ENCODE measurements around the gene NRCAM. TPM values are rescaled to one million over a fixed set of nuclear protein-coding genes. Genes with fewer than 3 reads are reported as not detected.

Gene NRCAM
- total and polyA plus RNA-seq, 2 of the 13 experiments (the other 11 are each of a cell fraction or from before 2014, with no cell fraction given) = 0.31 to 0.33 TPM

GRCh38 chr7:108143658-108144420 is 312.4 kb downstream of the NRCAM start:
- Histone ChIP-seq H3K27ac (ENCODE audit: extremely low read length, insufficient read depth, low read length) (no peak overlapping the region), H2AFZ (ENCODE audit: low read length) (no peak overlapping the region), H3K4me1 (ENCODE audit: insufficient read depth, low read length) (no peaks in the 10 kb centered on the region), H3K4me3 (replicated peaks in 1 of 3; ENCODE audit: insufficient read depth in 1 of 3, low read depth in 2 of 3, low read length in 3 of 3) (no peak overlapping the region), H3K9ac (ENCODE audit: insufficient read depth, low read depth, low read length) (no peak overlapping the region), H3K27me3 (ENCODE audit: control insufficient read depth in 1 of 2, insufficient read depth in 2 of 2, low read length in 2 of 2) (peaks cover 0 to 9% of the 10 kb centered on the region in 2 experiments; a peak in 1 of 5 replicates), H3K36me3 (replicated peaks in 1 of 2; ENCODE audit: control insufficient read depth in 1 of 2, insufficient read depth in 2 of 2, low read length in 2 of 2) (no peaks in the 10 kb centered on the region), H3K79me2 (ENCODE audit: insufficient read depth, low read length) (no peaks in the 10 kb centered on the region), H3K4me2 (ENCODE audit: low read depth, low read length) (no peak overlapping the region), H3K9me3 (ENCODE audit: low read length) (no peaks in the 10 kb centered on the region), H4K20me1 (ENCODE audit: insufficient read depth, low read length) (no peaks in the 10 kb centered on the region)
- ChIA-PET POLR2A (no interaction called here), CTCF (ENCODE audit: low intra/inter-chr PET ratio, low total read pairs) (no interaction called here)
- no TSS peak for BruUV-seq (replicated peaks)
- DNase-seq (ENCODE audit: low spot score) = no peak
- TF ChIP-seq ARNTL (CRISPR knock-in tag; IDR thresholded peaks at IDR 0.05) = no peak
- FAIRE-seq = no peak
- intact Hi-C loops (cut with micrococcal nuclease; ENCODE audit: unreplicated experiment) = loop anchor here (10.0 kb wide), 2 partner anchors 399 to 679 kb away; partner anchors contain the start of gene CBLL1
- in situ Hi-C loops (cut with HindIII; ENCODE audit: extremely low pct_ligation_motif_present, low pct_unique_long_range_greater_than_20kb) = no loop called here
- WGBS (ENCODE audit: low lambda C conversion rate) = 28% methylated on average over 6 of the region's 6 CpGs
- ATAC-seq = peak; percentile 75

GRCh38 chr7:108142675-108143259 is 313.5 kb downstream of the NRCAM start:
- no peak overlapping the region for H3K9ac ChIP-seq (ENCODE audit: insufficient read depth, low read depth, low read length)
- no peaks in the 10 kb centered on the region for H3K79me2 ChIP-seq (ENCODE audit: insufficient read depth, low read length)
- H4K20me1 ChIP-seq (ENCODE audit: insufficient read depth, low read length) = no peaks in the 10 kb centered on the region
- DNase-seq (ENCODE audit: low spot score) = no peak
- TF ChIP-seq TBX3 (IDR thresholded peaks at IDR 0.05; ENCODE audit: borderline replicate concordance) (no peak), ZNF772 (CRISPR knock-in tag; IDR thresholded peaks at IDR 0.05) (no peak), ZNF777 (CRISPR knock-in tag; IDR thresholded peaks at IDR 0.05) (no peak)
- WGBS (ENCODE audit: low lambda C conversion rate) = 9% methylated on average over 6 of the region's 6 CpGs
- BruUV-seq (replicated peaks) = no TSS peak
- H3K9me3 ChIP-seq (ENCODE audit: low read length) = no peaks in the 10 kb centered on the region
- no peak for FAIRE-seq
- no peak overlapping the region for H3K27ac ChIP-seq (ENCODE audit: extremely low read length, insufficient read depth, low read length)
- no peak overlapping the region for H3K4me2 ChIP-seq (ENCODE audit: low read depth, low read length)
- H3K36me3 ChIP-seq (replicated peaks in 1 of 2; ENCODE audit: control insufficient read depth in 1 of 2, insufficient read depth in 2 of 2, low read length in 2 of 2) = no peaks in the 10 kb centered on the region
- CTCF ChIA-PET (ENCODE audit: low intra/inter-chr PET ratio, low total read pairs) = no interaction called here
- H2AFZ ChIP-seq (ENCODE audit: low read length) = no peak overlapping the region
- in situ Hi-C loops (cut with HindIII; ENCODE audit: extremely low pct_ligation_motif_present, low pct_unique_long_range_greater_than_20kb) = no loop called here
- no peak for ATAC-seq
- no peaks in the 10 kb centered on the region for H3K4me1 ChIP-seq (ENCODE audit: insufficient read depth, low read length)
- intact Hi-C loops (cut with micrococcal nuclease; ENCODE audit: unreplicated experiment) = loop anchor here (10.0 kb wide), 2 partner anchors 398 to 678 kb away; partner anchors contain the start of gene CBLL1
- POLR2A ChIA-PET = no interaction called here
- H3K27me3 ChIP-seq (ENCODE audit: control insufficient read depth in 1 of 2, insufficient read depth in 2 of 2, low read length in 2 of 2) = peaks cover 0 to 9% of the 10 kb centered on the region in 2 experiments; a peak in 1 of 5 replicates
- no peak overlapping the region for H3K4me3 ChIP-seq (replicated peaks in 1 of 3; ENCODE audit: insufficient read depth in 1 of 3, low read depth in 2 of 3, low read length in 3 of 3)

Measured in HepG2 (cell line).